GM21390 (cell line): ENCODE results near the gene HOXB7.

ENCODE experiments used
- ATAC-seq: cut with Tn5 transposase; IDR thresholded peaks from one replicate; pipeline ENCODE4 v1.9.1; 2021; ENCODE audit not compliant: unreplicated experiment

Gene HOXB7

GRCh38 chr17:48637323-48638260 is 26.8 kb upstream of the HOXB7 start:
- no peak for ATAC-seq

- ATAC-seq, result peak; percentile 60
Observed at GRCh38 chr17:48636177-48637018, 25.6 kb upstream of the HOXB7 start.

DNA sequence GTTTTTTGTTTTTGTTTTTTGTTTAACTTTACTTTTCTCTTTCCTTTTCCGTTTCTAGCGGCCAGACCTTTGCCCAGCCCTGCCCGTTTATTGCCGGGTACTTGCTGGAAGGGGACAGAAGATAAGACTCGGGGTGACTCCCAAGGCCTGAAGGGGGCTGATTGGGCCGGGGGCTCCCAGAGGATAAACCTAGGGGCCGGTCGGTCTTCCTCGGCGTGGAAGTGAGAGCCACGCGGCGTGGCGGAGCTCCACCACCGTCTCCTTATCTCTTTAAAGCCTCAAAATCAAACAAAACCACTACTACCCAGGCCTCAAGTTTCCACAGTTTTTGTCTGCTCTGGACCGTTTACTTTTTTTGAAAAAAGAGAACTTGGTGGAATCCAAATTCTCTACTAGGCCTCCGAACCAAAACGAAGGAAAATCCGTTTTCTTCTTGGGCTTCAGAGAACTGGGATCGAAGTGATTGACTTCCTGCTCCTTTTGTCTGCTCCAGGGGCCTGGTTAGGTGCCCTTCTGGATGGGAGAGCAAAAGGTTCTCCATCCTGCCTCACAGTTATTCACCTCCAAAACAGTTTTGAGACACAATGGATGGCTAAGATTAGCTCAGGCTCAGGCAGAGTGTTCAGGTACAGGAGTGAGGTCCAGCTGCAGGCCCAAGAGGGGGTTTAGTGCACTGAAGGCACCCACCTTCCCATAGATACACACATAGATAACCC is 23.8 kb upstream of the HOXB7 start:
- ATAC-seq, result no peak

DNA sequence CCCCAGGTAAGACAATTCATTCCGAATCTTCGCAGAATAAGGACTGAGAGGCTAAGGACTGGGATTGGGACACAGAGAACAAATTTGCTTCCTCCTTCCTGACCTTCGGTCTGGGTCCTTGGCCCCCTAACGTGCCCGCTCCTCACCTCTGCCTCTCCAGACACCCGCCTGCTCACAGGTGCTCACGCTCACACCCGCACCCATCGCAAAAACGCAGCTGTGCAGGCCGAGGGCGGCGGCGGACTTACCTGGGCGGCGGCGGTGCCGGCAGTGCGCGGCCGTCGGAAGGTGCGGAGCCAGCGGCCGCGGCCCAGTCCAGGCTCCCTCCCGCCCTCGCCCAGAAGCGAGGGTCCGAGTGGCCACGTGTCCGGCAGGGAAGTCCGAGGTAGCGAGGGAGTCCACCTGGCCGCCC is 22.5 kb upstream of the HOXB7 start:
- no peak for ATAC-seq

DNA sequence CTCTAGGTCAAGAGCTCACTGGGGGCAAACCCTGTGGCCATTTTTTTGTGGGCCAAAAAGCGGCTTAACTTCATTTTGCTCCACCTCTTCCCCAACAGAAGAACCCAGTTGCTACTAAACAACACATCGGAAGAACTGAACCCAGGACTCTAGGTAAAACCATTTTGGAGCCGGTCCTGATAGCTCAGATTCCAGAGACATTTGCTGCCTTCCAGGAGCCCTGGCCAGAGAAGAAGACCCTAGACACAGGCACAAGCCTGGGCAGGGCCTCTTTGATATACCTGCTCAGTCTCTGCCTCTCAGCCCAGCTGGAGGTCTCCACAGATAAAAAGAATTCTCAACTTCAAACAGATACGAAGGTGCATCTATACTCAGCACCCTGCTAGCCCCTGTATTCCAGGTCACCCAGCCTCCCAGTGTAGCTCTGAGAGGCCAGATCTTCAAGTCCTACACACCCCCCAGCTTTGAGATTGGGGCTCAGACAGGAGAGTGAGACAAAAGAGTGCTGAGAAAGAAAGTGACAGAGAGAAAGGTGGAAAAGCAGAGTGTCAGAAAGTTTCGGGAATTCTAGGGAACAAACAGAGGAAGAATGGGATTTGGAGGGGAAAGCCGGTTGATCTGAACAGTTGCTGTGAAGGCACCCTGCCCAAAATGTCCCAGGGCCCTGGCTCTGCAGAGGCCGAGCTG is 21.9 kb upstream of the HOXB7 start:
- ATAC-seq, result no peak

- no peak for ATAC-seq
Observed at GRCh38 chr17:48631693-48632578, 21.1 kb upstream of the HOXB7 start.

- ATAC-seq, result no peak
Observed at GRCh38 chr17:48630925-48631692, 20.3 kb upstream of the HOXB7 start.

DNA sequence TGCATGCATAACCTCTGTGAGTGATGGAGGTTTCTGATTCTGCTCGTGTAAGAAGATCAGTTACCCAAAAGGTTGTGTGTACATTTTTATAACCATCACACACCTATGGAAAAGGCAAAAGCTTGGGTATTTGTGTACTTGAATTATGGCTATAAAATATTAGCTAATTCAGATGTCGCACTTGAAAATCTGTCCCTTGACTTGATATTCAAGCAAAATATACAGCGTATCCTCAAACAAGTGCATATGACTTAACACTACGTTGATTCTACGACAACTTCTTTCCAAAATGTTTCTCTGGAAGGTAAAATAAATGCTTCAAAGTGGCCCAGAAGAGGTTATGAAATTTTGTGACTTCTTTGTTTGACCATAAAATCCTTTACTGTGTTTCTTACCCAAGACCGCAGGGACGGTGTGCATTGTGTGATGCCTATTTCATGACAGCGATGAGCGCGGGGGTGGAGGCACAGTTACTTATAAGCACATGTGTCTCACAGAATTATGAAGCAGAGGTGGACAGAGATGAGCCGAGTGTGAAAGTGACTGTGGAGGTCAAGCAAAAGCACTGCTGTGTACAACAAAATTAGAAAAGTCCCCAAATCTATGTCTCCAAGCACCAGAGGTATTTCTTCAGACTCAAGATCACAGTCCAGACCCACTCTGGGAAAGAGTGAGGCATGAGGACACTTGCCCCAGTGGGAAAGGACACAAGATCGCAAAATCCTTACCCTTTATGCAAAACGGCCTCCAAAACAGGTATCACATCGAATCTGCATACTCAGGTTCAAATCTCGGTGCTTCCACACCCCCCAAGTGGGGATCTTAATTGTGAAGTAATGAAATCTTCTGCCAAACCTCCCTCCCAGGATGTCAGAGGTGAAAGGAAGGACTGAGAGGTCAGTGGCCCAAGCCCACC is 19.4 kb upstream of the HOXB7 start:
- no peak for ATAC-seq

- ATAC-seq, result no peak
Observed at GRCh38 chr17:48629411-48629759, 18.6 kb upstream of the HOXB7 start.

GRCh38 chr17:48628649-48629410 is 18.0 kb upstream of the HOXB7 start:
- no peak for ATAC-seq

DNA sequence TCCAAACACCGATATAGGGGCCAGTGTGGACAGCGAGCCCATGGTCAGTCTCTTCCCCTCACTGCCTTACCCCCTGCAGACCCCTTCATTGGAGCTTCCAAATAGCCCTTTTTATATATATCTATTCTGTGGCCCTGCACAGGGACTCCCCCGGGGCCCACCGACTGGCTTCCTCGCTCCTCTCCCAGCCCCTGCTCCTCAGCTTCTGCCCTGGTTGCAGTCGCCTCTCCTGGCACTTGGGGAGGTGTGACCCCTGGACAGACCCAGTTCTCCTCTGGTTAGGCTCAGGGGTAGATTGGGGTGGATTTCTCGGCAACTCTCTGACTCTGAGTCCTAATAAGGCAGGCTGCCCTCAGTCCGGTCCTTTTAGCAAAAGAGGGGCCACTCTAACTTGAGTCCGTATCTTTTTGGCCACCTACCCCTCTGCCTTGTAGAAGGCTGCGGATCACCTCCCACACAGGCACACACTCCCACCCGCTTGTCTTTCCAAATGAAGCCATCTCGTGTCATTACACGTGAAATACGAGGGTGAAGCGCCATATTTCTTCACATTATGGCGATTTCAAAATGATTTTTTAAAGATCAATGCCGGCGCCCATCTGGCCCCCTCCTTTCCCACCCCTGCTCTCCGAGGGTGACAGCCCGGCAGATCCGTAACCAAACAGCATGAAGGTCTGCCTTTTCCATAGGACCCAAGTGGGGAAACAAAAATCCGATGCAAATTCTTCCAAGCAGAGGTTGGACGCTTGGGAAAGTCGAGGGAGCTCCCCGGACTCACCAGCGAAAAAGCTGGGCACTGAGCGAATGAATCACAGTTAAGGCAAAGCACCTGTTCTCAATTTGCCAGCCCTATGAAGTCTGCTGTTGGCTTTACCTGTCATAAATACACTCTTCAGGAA is 17.1 kb upstream of the HOXB7 start:
- no peak for ATAC-seq

GRCh38 chr17:48627118-48627597 is 16.3 kb upstream of the HOXB7 start:
- no peak for ATAC-seq

GRCh38 chr17:48626245-48627117 is 15.7 kb upstream of the HOXB7 start, which contains the start of gene HOXB9:
Gene HOXB9, minus strand, starts transcription at chr17:48626358. Its CDS starts 89 bp downstream, at chr17:48626269.
- no peak for ATAC-seq

DNA sequence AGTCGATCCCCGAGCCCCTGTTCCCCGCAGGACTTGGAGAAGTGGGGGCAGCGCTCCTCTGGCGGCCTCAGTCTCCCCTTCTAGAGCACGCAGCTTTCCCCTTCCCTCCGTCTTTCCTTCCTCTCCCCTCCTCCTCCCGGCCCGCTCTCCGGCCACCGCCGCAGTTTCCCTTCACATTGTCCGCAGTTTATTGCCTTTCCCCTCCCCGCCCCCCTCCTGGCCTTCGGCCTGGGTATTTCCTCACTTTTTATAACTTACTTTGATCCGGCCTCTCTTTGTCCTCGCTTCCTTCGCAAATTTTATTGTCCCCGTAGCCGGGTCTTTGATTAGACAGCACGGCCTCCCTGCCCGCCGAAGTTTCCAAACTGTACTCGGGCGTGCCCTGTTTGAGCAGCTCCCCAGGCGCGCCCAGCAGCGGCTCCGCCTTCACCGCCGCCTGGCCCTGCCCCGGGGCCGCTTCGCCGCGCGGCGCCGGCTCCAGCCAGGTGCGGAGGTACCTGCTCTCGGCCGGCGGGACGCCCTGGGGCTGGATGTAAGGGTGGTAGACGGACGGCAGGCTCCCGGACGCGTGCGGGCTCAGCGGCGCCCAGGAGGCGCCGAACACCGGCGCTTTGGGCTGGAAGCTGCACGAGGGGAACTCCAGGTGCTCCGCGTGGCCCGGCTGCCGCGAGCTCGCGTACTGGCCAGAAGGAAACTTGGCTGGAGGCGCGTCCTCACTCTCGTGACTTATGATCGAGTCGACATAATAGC is 14.9 kb upstream of the HOXB7 start:
- ATAC-seq, result no peak
